ENCODE data around the gene DTNB. TPM values are rescaled to one million over a fixed set of nuclear protein-coding genes. Genes with fewer than 3 reads are reported as not detected.
A peak's percentile ranks its signal among the peaks of the same experiment; 100 is the strongest.

Gene DTNB
- total and polyA plus RNA-seq, 10 of the 15 experiments (the other 5 are each of a cell fraction or from before 2014, with no cell fraction given) = 4.5 to 30.6 (median 11.9) TPM

GRCh38 chr2:25664183-25664964 lies 9.0 kb downstream of the DTNB start:
- no peaks in the 10 kb centered on the region for H4K20me1 ChIP-seq (ENCODE audit: control insufficient read depth, insufficient read depth)
- H3K36me3 ChIP-seq (ENCODE audit: control insufficient read depth in 2 of 2, insufficient read depth in 2 of 2, low read length in 1 of 2) = no peaks in the 10 kb centered on the region
- RAD21 ChIA-PET (ENCODE audit: unreplicated experiment) = interaction anchor here (1.0 to 6.2 kb wide), 6 partner anchors 50 to 499 kb away, joined by 3 to 59 read pairs (median 6); no protein-coding TSS in a partner anchor
- no peak overlapping the region for H3K27ac ChIP-seq (ENCODE audit: control insufficient read depth, insufficient read depth)
- no peaks in the 10 kb centered on the region for H3K27me3 ChIP-seq (replicated peaks in 1 of 2; ENCODE audit: control insufficient read depth in 2 of 2, insufficient read depth in 2 of 2, low read length in 1 of 2)
- peak overlapping the region; percentile 6 for H2AFZ ChIP-seq (ENCODE audit: control insufficient read depth, low read depth, low read length)
- POLR2A ChIA-PET = interaction anchor here (1.9 kb wide), 1 partner anchor 57 kb away, joined by 4 read pairs; no protein-coding TSS in a partner anchor
- FAIRE-seq = no peak
- no peak for DNase-seq (ENCODE audit: low read depth, low spot score)
- TF ChIP-seq ZNF622 (IDR thresholded peaks at IDR 0.05) = no peak
- TF ChIP-seq JUNB (IDR thresholded peaks at IDR 0.05) = no peak
- TF ChIP-seq SMC3 (IDR thresholded peaks at IDR 0.05; ENCODE audit: borderline replicate concordance, low read length) = peak; percentile 59; the same call in 1 of the 2 replicates
- no peak for TF ChIP-seq POLR2AphosphoS2 (IDR thresholded peaks at IDR 0.05; ENCODE audit: low read depth, low read length)
- no peak for TF ChIP-seq CREB1 (IDR thresholded peaks at IDR 0.05; ENCODE audit: low read depth)
- TF ChIP-seq POU2F2 (IDR thresholded peaks at IDR 0.05; ENCODE audit: borderline replicate concordance, low read depth, low read length) = no peak
- no peak for TF ChIP-seq MYB (IDR thresholded peaks at IDR 0.05; ENCODE audit: borderline replicate concordance, low read depth, low read length)
- TF ChIP-seq PML (IDR thresholded peaks at IDR 0.05; ENCODE audit: low read length) = no peak
- no peak for TF ChIP-seq ZBED1 (IDR thresholded peaks at IDR 0.05; ENCODE audit: borderline replicate concordance)
- TF ChIP-seq SMARCA5 (IDR thresholded peaks at IDR 0.05) = no peak
- TF ChIP-seq FOXM1 (IDR thresholded peaks at IDR 0.05; ENCODE audit: low read depth, low read length) = no peak
- TF ChIP-seq TBL1XR1 (IDR thresholded peaks at IDR 0.05; ENCODE audit: low read depth, low read length) = no peak
- TF ChIP-seq CTCF (IDR thresholded peaks at IDR 0.05 in 2 of 3, conservative IDR thresholded peaks at IDR 0.05 in 1 of 3; ENCODE audit: control insufficient read depth in 2 of 3, extremely low read depth in 1 of 3, insufficient read depth in 1 of 3, low read depth in 3 of 3, low read length in 3 of 3) = peak; percentile 63 to 72 (median 67)
- peak; percentile 95 for TF ChIP-seq RAD21 (IDR thresholded peaks at IDR 0.05; ENCODE audit: insufficient read depth, low read depth, low read length)
- no peak for TF ChIP-seq NFIC (IDR thresholded peaks at IDR 0.05; ENCODE audit: low read depth, low read length)
- no peak for TF ChIP-seq DPF2 (IDR thresholded peaks at IDR 0.05)
- no peak for TF ChIP-seq PAX8 (IDR thresholded peaks at IDR 0.05)
- no peak for TF ChIP-seq BACH1 (IDR thresholded peaks at IDR 0.05; ENCODE audit: borderline replicate concordance)
- no peak for TF ChIP-seq MTA3 (IDR thresholded peaks at IDR 0.05; ENCODE audit: borderline replicate concordance, low read length)
- peak; percentile 64 for TF ChIP-seq YY1 (IDR thresholded peaks at IDR 0.05; ENCODE audit: low read depth, low read length)
- no peak for TF ChIP-seq PBX3 (IDR thresholded peaks at IDR 0.05; ENCODE audit: insufficient replicate concordance, low read depth, low read length)
- no peak for TF ChIP-seq HDGF (IDR thresholded peaks at IDR 0.05)
- TF ChIP-seq SIX5 (IDR thresholded peaks at IDR 0.05; ENCODE audit: low read depth, low read length, severe bottlenecking) = no peak
- intact Hi-C loops (cut with micrococcal nuclease; ENCODE audit: unreplicated experiment) = loop anchor here (2.0 kb wide), 1 partner anchor 58 kb away; no protein-coding TSS in a partner anchor
- H3K4me1 ChIP-seq (ENCODE audit: control insufficient read depth, insufficient read depth, low read length) = no peaks in the 10 kb centered on the region
- no peak overlapping the region for H3K4me3 ChIP-seq
- no TSS peak for BruUV-seq (replicated peaks)
- SMC1A ChIA-PET (ENCODE audit: uncharacterized antibody, unreplicated experiment) = interaction anchor here (0.6 to 6.1 kb wide), 13 partner anchors 12 to 498 kb away, joined by 3 to 72 read pairs (median 4); no protein-coding TSS in a partner anchor
- peak overlapping the region; percentile 15; the same call in 1 of the 2 replicates for H3K4me2 ChIP-seq (ENCODE audit: control insufficient read depth, insufficient read depth)
- CTCF ChIA-PET = interaction anchor here (0.5 to 6.1 kb wide), 26 partner anchors 8 to 692 kb away, joined by 3 to 136 read pairs (median 4); no protein-coding TSS in a partner anchor
- H3K9ac ChIP-seq (ENCODE audit: control insufficient read depth, insufficient read depth, low read length) = no peak overlapping the region; the same call in 1 of the 2 replicates
- no peaks in the 10 kb centered on the region for H3K79me2 ChIP-seq (ENCODE audit: control insufficient read depth, insufficient read depth, low read length)
- ATAC-seq = peak; percentile 74
- no peaks in the 10 kb centered on the region for H3K9me3 ChIP-seq (replicated peaks; ENCODE audit: control insufficient read depth, insufficient read depth, low read length)
- in situ Hi-C loops (cut with MboI) = no loop called here
- WGBS (ENCODE audit: insufficient coverage, insufficient replicate concordance, low lambda C conversion rate, missing lambda C conversion rate) = 53% methylated on average over 9 of the region's 9 CpGs

All from GM12878 (cell line).